ENCODE measurements around the gene GBE1.

The GBE1 gene

DNA sequence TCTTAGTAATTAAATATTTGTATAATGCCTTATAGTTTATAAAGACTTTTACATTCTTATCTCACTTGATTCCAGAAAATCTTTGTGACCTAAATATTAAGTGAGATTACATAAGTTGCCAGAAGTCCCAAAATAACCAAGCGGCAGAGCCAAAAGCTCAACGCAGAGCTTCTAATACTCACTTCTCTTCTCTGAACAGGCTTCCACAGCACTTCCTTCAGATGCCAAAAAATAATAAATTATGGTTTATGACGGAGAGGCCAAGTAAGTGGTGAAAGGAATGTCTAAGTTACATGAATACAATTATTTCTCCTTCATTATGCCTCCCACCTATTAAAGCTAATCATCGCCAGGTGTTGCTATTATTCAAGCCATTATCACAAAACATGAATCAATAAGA lies 110.3 kb downstream of the GBE1 start:
- DNase-seq (ENCODE audit: insufficient read length, low spot score) (no peak), FAIRE-seq (no peak)
- no peak for TF ChIP-seq POLR2A (IDR thresholded peaks at IDR 0.05; ENCODE audit: low read depth, low read length)

DNA sequence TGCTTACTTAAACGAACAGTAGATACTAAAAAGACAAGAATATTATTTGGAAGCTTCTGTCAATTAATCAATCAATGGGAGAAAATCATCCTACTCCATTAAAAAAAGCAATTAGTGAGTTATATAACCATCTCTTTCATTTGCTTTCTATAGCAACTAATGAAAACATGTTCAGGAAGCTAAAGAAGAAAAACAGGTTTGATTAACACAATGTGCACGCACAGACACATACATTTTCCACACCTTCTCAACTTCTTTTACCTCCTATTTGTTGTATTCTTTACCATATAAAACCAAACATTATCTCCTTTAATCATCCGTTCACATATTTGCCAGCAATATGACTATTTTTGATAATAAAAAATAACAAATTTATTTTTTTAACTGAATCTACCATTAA lies 111.3 kb downstream of the GBE1 start:
- FAIRE-seq: no peak

DNA sequence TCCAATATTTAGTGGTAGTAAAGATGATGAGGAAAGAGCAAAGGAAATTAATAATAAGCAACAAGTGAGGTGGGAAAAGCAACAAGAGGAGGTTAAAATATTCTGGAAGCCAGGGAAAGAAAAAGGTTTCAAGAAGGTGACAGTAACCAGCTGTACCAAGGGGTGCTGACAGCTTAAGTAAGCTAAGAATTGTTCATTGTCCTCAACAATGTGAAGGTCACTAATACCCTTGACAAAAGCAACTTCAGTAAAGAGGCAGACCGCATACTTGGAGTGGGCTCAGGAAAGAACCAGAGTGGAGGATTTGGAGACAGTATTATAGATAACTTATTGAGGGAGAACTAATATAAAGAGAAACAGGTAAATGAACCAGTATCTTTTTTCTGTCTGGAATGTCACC lies 116.2 kb downstream of the GBE1 start:
- DNase-seq (ENCODE audit: insufficient read length, low spot score) (no peak), FAIRE-seq (no peak)
- TF ChIP-seq POLR2A (IDR thresholded peaks at IDR 0.05; ENCODE audit: low read depth, low read length): no peak

More for the DNA sequence above, 111.3 kb downstream of the GBE1 start:
- no peak for TF ChIP-seq POLR2A (IDR thresholded peaks at IDR 0.05; ENCODE audit: low read depth, low read length)
- DNase-seq (ENCODE audit: insufficient read length, low spot score): no peak

DNA sequence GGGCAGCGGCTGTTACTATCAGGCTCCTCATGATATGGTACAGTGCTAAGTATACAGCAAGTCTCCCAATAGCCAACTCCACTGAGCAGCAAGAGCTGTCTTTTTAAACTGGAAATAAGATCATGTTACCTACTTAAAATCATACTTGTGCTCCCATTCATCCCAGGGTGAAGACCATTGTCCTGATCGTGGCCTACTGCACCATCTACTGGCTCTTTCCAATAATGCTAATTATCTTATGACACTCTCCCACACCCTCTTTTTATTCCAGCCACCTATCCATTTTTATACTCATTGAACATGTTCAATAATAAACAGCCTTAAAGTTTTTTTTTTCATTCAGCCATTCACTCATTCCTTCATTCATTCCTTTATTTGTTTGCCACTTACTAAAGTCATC lies 117.7 kb downstream of the GBE1 start:
- TF ChIP-seq POLR2A (IDR thresholded peaks at IDR 0.05; ENCODE audit: low read depth, low read length): no peak
- FAIRE-seq (no peak), DNase-seq (ENCODE audit: insufficient read length, low spot score) (no peak)

DNA sequence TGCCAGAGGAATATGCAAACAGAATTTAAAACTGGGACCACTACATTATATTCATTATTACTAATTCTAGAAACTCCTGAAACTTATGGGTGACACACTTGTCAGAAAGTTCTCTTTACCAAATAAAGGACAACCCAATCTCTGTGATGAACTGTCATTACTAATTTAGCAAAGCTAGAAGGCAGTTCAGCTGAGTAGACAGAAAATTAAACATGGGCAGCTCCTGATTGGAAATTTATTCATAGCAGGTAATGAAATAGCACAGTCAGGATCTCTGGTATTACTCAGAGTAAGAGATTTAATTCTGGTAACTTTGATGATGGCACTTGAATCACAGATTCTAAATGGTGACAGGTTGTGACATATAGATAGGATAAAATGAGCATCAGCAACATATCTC lies 123.0 kb downstream of the GBE1 start:
- DNase-seq (ENCODE audit: insufficient read length, low spot score): no peak
- no peak for FAIRE-seq
- TF ChIP-seq POLR2A (IDR thresholded peaks at IDR 0.05; ENCODE audit: low read depth, low read length): no peak

DNA sequence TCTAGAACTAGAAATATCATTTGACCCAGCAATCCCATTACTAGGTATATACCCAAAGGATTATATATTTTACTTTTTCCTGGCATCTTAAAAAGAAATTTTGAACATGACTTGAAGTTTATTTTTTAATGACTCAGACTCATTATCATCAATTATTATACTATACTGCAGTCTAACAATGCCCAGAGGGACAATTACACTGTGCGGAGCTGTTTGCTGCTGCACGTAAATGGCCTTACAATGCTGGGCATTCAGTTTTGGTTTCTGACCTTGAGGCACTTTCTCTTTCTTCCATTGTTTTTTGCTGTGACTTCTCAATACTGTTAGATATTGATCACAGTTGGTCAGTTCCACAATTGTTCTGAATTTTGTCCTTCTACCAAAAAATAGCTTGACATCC lies 128.8 kb downstream of the GBE1 start:
- DNase-seq (ENCODE audit: insufficient read length, low spot score) (no peak), FAIRE-seq (no peak)
- TF ChIP-seq POLR2A (IDR thresholded peaks at IDR 0.05; ENCODE audit: low read depth, low read length): no peak

DNA sequence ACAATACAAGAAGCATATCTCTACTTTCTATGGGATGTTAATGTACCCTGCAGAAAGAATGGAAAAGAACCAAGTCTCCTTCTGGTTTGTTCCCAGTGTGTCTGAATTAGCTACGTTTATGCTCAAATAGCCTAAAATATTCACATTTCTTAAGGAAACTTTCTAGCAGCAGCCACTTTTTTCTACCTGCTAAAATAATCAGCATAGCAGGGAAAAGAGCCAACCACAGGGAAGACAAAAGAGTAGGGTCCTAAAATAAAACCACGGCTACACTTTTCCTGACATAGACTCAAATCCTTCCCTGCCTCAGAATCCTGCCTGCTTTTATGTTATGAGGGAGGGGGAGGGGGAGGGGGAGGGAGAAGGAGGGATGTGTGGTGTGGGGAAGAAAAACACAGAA lies 136.7 kb downstream of the GBE1 start:
- TF ChIP-seq POLR2A (IDR thresholded peaks at IDR 0.05; ENCODE audit: low read depth, low read length): no peak
- FAIRE-seq (no peak), DNase-seq (ENCODE audit: insufficient read length, low spot score) (no peak)

DNA sequence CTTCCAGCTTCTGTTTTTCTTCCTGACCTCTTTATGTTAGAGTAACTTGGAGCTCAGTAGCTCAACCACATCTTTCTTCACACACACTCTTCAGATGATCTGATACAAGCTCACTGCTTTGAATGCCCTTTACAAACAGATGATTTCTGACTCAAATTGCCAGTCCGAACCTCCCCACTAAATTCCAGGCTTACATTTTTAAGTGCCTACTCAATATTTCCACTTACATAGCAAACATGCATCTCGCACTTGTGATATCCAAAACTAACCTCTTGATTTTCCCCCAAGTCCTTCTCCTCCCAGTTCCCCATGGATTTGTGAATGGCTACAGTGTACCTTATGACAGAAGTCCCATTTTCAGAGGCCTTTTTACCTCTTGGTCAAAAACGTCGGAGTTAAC lies 139.1 kb downstream of the GBE1 start:
- FAIRE-seq (no peak), DNase-seq (ENCODE audit: insufficient read length, low spot score) (no peak)
- no peak for TF ChIP-seq POLR2A (IDR thresholded peaks at IDR 0.05; ENCODE audit: low read depth, low read length)

DNA sequence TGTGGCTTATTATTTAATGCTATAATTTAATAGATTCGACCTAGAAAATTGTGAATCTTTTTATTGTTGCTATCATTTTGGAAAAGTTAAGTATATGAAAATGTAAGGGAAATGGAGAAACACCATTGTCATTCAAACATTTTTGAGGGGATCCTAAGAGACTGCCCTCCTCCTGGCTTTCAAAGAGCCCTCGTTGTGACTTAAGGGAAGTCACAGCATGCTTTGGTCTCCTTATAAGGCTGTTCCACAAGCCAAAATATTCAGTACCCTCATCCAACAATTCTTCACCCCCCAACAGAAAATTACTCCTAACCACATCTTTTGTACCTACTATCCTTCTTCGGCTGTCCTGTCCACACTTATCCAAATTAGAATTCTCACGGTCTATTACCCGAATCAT lies 140.2 kb downstream of the GBE1 start:
- FAIRE-seq (no peak), DNase-seq (ENCODE audit: insufficient read length, low spot score) (no peak)
- TF ChIP-seq POLR2A (IDR thresholded peaks at IDR 0.05; ENCODE audit: low read depth, low read length): no peak

DNA sequence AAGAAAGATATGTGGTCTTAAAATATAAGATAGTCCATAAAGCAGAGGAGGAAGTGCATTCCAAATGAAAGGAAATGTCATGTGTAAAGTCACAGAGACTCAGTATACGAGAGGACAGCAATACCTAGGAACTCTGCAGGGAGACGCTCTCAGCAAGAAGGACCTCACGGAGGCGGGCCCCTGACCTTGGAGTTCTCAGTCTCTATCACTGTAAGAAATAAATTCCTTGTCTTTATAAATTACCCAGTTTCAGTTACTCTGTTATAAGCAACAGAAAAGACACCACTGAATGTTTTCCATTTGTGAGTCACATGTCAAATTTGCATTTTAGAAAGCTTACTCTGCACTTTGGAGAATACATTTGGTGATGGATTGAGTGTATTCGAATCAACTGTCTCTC lies 140.6 kb downstream of the GBE1 start:
- no peak for DNase-seq (ENCODE audit: insufficient read length, low spot score)
- FAIRE-seq: no peak

DNA sequence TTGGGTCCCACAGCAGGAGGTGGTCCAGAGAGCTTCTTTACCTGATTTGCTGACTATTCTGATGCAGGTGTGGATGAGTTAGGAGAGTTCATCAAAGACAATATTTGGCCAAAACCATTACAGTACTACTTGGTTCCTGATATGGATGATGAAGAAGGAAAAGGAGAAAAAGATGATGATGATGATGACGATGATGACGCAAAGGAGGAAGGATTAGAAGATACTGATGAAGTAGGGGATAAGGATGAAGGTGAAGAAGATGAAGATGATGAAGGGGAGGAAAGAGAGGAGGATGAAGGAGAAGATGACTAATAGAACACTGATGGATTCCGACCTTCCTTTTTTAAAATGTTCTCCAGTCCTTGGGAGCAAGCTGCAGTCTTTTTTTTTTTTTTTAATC lies 148.7 kb downstream of the GBE1 start:
- no peak for TF ChIP-seq POLR2A (IDR thresholded peaks at IDR 0.05; ENCODE audit: low read depth, low read length)
- FAIRE-seq (no peak), DNase-seq (ENCODE audit: insufficient read length, low spot score) (no peak)

More for the DNA sequence above, 140.6 kb downstream of the GBE1 start:
- TF ChIP-seq POLR2A (IDR thresholded peaks at IDR 0.05; ENCODE audit: low read depth, low read length): no peak

DNA sequence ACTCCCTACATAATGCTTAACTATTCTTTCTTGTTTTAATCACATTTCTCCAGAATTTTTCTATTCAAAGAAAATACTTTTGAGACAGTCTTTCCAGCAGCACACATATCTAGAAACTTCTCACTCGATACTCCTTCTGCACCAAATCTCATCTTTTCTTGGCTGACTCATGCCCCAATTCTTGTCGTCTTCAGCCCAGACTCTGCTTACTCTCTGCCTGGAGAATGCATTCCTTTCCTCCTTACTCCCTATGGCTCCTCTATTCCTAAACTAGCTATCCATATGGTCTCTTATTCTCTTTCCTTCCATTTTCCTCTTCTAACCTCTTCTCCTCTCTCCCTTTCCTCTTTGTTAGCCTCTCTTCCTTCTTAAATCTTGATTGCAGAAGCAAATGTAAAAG lies 158.7 kb downstream of the GBE1 start:
- DNase-seq (ENCODE audit: insufficient read length, low spot score): no peak
- no peak for FAIRE-seq
- TF ChIP-seq POLR2A (IDR thresholded peaks at IDR 0.05; ENCODE audit: low read depth, low read length): no peak

DNA sequence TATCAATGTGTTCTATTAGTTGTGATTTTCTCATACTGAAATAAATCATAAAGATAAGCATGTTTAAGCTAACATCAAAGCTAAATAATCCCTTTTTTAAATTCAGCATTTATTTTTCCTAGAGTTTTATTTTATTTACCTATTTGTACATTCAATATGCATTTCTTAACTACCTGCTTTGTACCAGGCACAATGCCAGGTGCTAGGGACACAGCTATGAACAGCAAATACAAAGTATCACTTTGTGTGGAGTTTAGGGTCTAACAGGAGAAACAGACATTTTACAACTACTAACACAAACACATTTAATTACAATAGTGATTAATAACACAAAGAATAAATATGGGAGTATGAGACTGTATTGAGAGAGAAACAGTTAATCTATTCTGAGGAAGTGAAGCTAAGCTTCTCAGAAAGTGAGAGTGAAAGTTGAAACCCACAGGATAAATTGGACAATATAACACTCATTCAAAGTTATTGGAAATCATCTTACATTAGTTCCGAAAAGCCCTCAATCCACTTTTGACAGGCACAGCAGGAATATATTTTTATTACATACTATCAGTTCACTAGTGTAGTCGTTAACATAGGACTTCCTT lies 159.6 kb downstream of the GBE1 start:
- FAIRE-seq: peak; percentile 30

DNA sequence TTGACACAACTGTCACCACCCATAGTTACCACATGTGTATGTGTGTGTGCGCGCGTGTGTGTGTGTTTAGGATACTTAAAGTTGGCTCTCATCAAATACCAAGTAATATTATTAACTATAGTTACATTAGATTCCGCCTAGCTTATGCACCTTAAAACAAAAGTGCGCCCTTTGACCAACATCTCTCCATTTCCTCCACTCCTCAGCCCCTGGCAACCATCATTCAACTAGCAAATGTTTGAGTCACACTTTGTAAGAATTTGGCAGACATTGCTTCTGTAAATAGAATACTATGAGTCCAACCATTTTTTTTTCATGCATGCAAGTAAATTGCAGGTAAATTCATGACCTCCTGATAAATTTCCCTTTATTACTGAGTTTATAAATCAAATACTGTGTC lies 169.3 kb downstream of the GBE1 start:
- FAIRE-seq (peak; percentile 15), DNase-seq (ENCODE audit: insufficient read length, low spot score) (no peak)
- TF ChIP-seq POLR2A (IDR thresholded peaks at IDR 0.05; ENCODE audit: low read depth, low read length): no peak

More for the DNA sequence above, 159.6 kb downstream of the GBE1 start:
- no peak for DNase-seq (ENCODE audit: insufficient read length, low spot score)
- no peak for TF ChIP-seq POLR2A (IDR thresholded peaks at IDR 0.05; ENCODE audit: low read depth, low read length)

DNA sequence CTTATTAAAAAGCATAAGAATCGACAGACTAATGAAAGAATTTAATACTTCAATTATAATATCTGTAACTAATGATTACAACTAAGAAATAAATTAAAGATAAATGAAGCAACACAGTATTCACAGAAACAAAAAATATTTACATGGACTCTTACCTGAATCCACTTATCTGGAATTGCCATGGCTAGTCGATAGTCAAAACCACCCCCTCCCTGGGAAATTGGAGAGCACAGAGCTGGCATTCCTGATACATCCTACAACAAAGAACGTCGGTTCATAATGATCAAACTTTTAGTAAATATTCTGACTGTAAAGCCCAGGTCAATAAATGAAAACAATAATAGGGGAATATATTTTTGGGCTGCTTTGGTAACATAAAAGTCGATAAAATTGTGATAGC lies 175.5 kb downstream of the GBE1 start:
- no peak for TF ChIP-seq POLR2A (IDR thresholded peaks at IDR 0.05; ENCODE audit: low read depth, low read length)
- FAIRE-seq (no peak), DNase-seq (ENCODE audit: insufficient read length, low spot score) (no peak)

DNA sequence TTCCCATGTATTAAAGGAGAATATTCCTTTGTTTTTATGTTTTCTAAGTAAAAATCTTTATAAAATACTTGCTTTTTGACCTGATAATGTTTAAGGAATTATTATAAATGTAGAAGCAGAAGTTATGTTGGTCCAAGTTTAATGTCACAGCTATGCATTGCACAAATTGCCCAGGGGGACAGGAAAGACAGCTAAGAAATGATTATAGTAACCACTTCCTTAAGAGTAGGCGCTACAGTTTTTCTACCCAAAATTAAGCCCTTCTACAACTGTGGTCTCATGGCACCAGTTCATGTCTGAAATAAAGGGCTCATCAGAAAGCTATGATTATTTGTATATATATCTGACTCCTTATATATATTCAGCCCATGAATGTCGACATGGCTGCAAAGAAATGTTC lies 176.4 kb downstream of the GBE1 start:
- no peak for TF ChIP-seq POLR2A (IDR thresholded peaks at IDR 0.05; ENCODE audit: low read depth, low read length)
- DNase-seq (ENCODE audit: insufficient read length, low spot score) (no peak), FAIRE-seq (no peak)

Measured in H54 (cell line).